ENCODE data around the gene IGF2.

The IGF2 gene

GRCh38 chr11:2177076-2177475 lies 37.9 kb upstream of the IGF2 start:
- FAIRE-seq, result no peak
- no peak for TF ChIP-seq TAF1 (IDR thresholded peaks at IDR 0.05; ENCODE audit: borderline replicate concordance, low read depth, low read length)
- TF ChIP-seq POLR2AphosphoS5 (IDR thresholded peaks at IDR 0.05; ENCODE audit: low read depth, low read length), result no peak
- TF ChIP-seq POLR2A (IDR thresholded peaks at IDR 0.05; ENCODE audit: low read depth, low read length), result no peak
- no peak for DNase-seq (ENCODE audit: insufficient read length)

- TF ChIP-seq POLR2A (IDR thresholded peaks at IDR 0.05; ENCODE audit: low read depth, low read length) (no peak), TAF1 (IDR thresholded peaks at IDR 0.05; ENCODE audit: borderline replicate concordance, low read depth, low read length) (no peak), POLR2AphosphoS5 (IDR thresholded peaks at IDR 0.05; ENCODE audit: low read depth, low read length) (no peak)
- DNase-seq (ENCODE audit: insufficient read length), result no peak
- FAIRE-seq, result no peak
Observed at GRCh38 chr11:2176389-2176900, 37.3 kb upstream of the IGF2 start.

- no peak for DNase-seq (ENCODE audit: insufficient read length)
- no peak for TF ChIP-seq TAF1 (IDR thresholded peaks at IDR 0.05; ENCODE audit: borderline replicate concordance, low read depth, low read length)
- TF ChIP-seq POLR2AphosphoS5 (IDR thresholded peaks at IDR 0.05; ENCODE audit: low read depth, low read length), result no peak
- no peak for TF ChIP-seq POLR2A (IDR thresholded peaks at IDR 0.05; ENCODE audit: low read depth, low read length)
- no peak for FAIRE-seq
Observed at GRCh38 chr11:2175659-2176058, 36.5 kb upstream of the IGF2 start.

- DNase-seq (ENCODE audit: insufficient read length), result no peak
- no peak for FAIRE-seq
- TF ChIP-seq POLR2A (IDR thresholded peaks at IDR 0.05; ENCODE audit: low read depth, low read length) (no peak), POLR2AphosphoS5 (IDR thresholded peaks at IDR 0.05; ENCODE audit: low read depth, low read length) (no peak), TAF1 (IDR thresholded peaks at IDR 0.05; ENCODE audit: borderline replicate concordance, low read depth, low read length) (no peak)
Observed at GRCh38 chr11:2174361-2174760, 35.2 kb upstream of the IGF2 start.

GRCh38 chr11:2173761-2174160 lies 34.6 kb upstream of the IGF2 start:
- FAIRE-seq, result no peak

GRCh38 chr11:2173150-2173693 lies 34.0 kb upstream of the IGF2 start:
- no peak for FAIRE-seq

More at GRCh38 chr11:2173761-2174160, 34.6 kb upstream of the IGF2 start:
- TF ChIP-seq POLR2A (IDR thresholded peaks at IDR 0.05; ENCODE audit: low read depth, low read length), result no peak
- no peak for TF ChIP-seq POLR2AphosphoS5 (IDR thresholded peaks at IDR 0.05; ENCODE audit: low read depth, low read length)
- no peak for TF ChIP-seq TAF1 (IDR thresholded peaks at IDR 0.05; ENCODE audit: borderline replicate concordance, low read depth, low read length)
- DNase-seq (ENCODE audit: insufficient read length), result no peak

GRCh38 chr11:2172676-2173075 lies 33.5 kb upstream of the IGF2 start:
- no peak for DNase-seq (ENCODE audit: insufficient read length)
- FAIRE-seq, result no peak
- TF ChIP-seq TAF1 (IDR thresholded peaks at IDR 0.05; ENCODE audit: borderline replicate concordance, low read depth, low read length) (no peak), POLR2AphosphoS5 (IDR thresholded peaks at IDR 0.05; ENCODE audit: low read depth, low read length) (no peak), POLR2A (IDR thresholded peaks at IDR 0.05; ENCODE audit: low read depth, low read length) (no peak)

More at GRCh38 chr11:2173150-2173693, 34.0 kb upstream of the IGF2 start:
- no peak for DNase-seq (ENCODE audit: insufficient read length)
- TF ChIP-seq POLR2A (IDR thresholded peaks at IDR 0.05; ENCODE audit: low read depth, low read length), result no peak
- TF ChIP-seq TAF1 (IDR thresholded peaks at IDR 0.05; ENCODE audit: borderline replicate concordance, low read depth, low read length), result no peak
- no peak for TF ChIP-seq POLR2AphosphoS5 (IDR thresholded peaks at IDR 0.05; ENCODE audit: low read depth, low read length)

GRCh38 chr11:2171591-2172003 lies 32.4 kb upstream of the IGF2 start, which contains the start of gene TH:
Gene TH (minus strand): TSS chr11:2171815. CDS start chr11:2171786, 29 bp downstream.
- DNase-seq (ENCODE audit: insufficient read length) (no peak), FAIRE-seq (no peak)
- TF ChIP-seq POLR2AphosphoS5 (IDR thresholded peaks at IDR 0.05; ENCODE audit: low read depth, low read length), result no peak

GRCh38 chr11:2169626-2170570 lies 30.7 kb upstream of the IGF2 start:
- DNase-seq (ENCODE audit: insufficient read length) (no peak), FAIRE-seq (no peak)
- TF ChIP-seq TAF1 (IDR thresholded peaks at IDR 0.05; ENCODE audit: borderline replicate concordance, low read depth, low read length) (no peak), POLR2A (IDR thresholded peaks at IDR 0.05; ENCODE audit: low read depth, low read length) (no peak), POLR2AphosphoS5 (IDR thresholded peaks at IDR 0.05; ENCODE audit: low read depth, low read length) (no peak)

GRCh38 chr11:2169005-2169378 lies 29.8 kb upstream of the IGF2 start:
- no peak for TF ChIP-seq POLR2A (IDR thresholded peaks at IDR 0.05; ENCODE audit: low read depth, low read length)
- TF ChIP-seq POLR2AphosphoS5 (IDR thresholded peaks at IDR 0.05; ENCODE audit: low read depth, low read length), result no peak
- no peak for TF ChIP-seq TAF1 (IDR thresholded peaks at IDR 0.05; ENCODE audit: borderline replicate concordance, low read depth, low read length)
- no peak for FAIRE-seq
- DNase-seq (ENCODE audit: insufficient read length), result no peak

GRCh38 chr11:2168286-2169004 lies 29.3 kb upstream of the IGF2 start:
- FAIRE-seq, result no peak
- TF ChIP-seq POLR2AphosphoS5 (IDR thresholded peaks at IDR 0.05; ENCODE audit: low read depth, low read length), result no peak

More at GRCh38 chr11:2168286-2169004, 29.3 kb upstream of the IGF2 start:
- no peak for DNase-seq (ENCODE audit: insufficient read length)

All from GM12892 (cell line).